ENCODE data around the gene GNB4.
A peak's percentile ranks its signal among the peaks of the same experiment; 100 is the strongest.

The GNB4 gene

GRCh38 chr3:179348325-179349013 lies 102.8 kb downstream of the GNB4 start:
- no peak for DNase-seq

GRCh38 chr3:179347345-179348194 lies 103.7 kb downstream of the GNB4 start, which contains the start of gene MFN1:
MFN1 (plus strand) TSS chr3:179347709; CDS start chr3:179348852, 1,143 bp downstream.
- DNase-seq: peak; percentile 53

Measured in activated gamma-delta T cell (primary cell).